NB4 (cell line): ENCODE results near the gene SF3A1.
A peak's percentile ranks its signal among the peaks of the same experiment; 100 is the strongest.

Experiments used
- CTCF ChIP-seq: IDR thresholded peaks from one replicate; pipeline ENCODE4 v1.5.1; 2012; ENCODE audit warnings: low read depth, low read length
- MAX ChIP-seq: IDR thresholded peaks from 2 replicates; pipeline ENCODE4 v1.6.1; 2011; ENCODE audit warnings: low read depth, low read length
- POLR2A ChIP-seq: IDR thresholded peaks from 2 replicates; pipeline ENCODE4 v1.6.1; 2011; ENCODE audit warnings: mild to moderate bottlenecking; ENCODE audit not compliant: insufficient read length; ENCODE audit errors: extremely low read depth

- TF ChIP-seq CTCF (peak; percentile 78), POLR2A (no peak), MAX (peak; percentile 72)
Observed at GRCh38 chr22:30287648-30288418, 68.9 kb downstream of the SF3A1 start.
